GM21723 (cell line): ENCODE measurements around the gene STUM.
"Not testable (repeated sequence)": the region's sequence is repeated elsewhere in the genome, so short reads cannot be mapped to it uniquely, and the experiment has no call there.

Experiments used
- ATAC-seq: cut with Tn5 transposase; IDR thresholded peaks from one replicate; pipeline ENCODE4 v1.9.1; 2021; ENCODE audit warnings: mild to moderate bottlenecking, moderate library complexity; ENCODE audit not compliant: unreplicated experiment

Gene STUM

GRCh38 chr1:226637147-226637935 lies 88.8 kb downstream of the STUM start:
- ATAC-seq: no peak

DNA sequence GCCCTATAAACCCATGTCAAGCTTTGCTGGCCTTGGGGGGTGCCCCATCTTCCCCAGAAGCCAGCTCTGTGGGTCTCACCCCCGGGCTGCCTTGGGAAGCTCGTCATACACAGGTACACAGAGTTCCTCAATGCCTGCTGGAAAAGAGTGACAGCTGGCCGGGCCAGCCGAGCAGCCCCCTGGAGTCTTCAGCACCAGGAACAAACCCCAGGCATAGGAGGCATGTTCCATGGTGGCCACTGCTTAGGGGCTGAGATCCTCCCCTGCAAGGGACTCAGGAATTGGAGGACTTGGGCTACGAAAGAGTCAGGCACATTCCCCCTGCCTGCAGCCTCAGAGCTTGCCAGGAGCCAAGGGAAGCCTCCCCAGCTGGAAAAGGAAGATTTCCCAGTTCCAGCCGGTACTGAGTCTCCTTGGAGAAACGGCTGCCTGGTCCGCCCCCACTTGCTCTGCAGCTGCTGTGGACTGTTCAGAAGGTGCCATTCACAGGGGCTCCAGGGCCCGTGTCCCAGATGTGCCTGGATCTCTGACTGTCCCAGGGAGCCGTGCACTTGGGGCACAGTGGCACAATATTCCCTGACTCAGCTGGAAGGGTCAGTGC lies 89.5 kb downstream of the STUM start:
- no peak for ATAC-seq

GRCh38 chr1:226638608-226639007 lies 90.0 kb downstream of the STUM start:
- no peak for ATAC-seq

- ATAC-seq: not testable (repeated sequence)
These were observed 90.6 kb downstream of the STUM start for GRCh38 chr1:226639206-226639605.

- ATAC-seq: no peak
These were observed 91.1 kb downstream of the STUM start for GRCh38 chr1:226639631-226640061.

DNA sequence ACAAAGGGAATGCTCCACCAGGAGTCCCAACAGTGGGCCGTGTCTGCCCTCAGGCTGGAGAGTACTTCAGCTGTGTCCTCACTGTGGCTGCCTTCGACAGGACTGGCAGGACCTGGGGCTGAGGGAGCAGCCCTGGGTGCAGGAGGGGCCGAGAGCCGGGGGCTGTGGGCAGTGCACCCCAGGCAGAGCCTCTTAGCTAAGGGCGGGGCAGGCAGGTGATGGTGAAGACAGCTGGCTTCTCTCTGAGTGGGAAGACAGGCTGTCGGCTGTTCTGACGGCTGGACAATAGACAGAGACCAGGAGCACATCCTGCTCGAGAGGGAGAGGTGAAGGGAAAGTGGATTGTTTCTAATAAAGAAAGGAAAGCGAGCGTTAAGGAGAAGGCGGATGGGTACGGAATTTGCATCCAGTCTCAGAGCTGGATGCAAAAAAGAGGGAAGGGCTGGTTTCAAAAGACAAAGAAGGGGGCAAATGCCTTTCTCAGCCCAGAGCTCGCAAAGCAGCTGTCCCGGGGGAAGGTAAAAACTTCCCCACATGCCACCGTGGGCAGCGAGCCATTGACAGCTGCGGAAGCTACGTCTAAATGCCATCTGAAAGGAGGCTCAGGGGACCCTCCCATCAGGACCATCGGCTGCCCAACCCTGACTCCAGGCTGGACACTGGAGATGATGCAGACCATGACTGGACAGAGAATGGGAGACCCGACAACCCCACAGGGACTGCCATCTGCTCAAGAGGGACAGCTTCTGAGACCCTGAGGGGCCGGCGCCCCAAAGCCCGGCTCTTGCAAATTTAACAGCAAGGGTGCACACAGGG lies 92.0 kb downstream of the STUM start:
- ATAC-seq: no peak

DNA sequence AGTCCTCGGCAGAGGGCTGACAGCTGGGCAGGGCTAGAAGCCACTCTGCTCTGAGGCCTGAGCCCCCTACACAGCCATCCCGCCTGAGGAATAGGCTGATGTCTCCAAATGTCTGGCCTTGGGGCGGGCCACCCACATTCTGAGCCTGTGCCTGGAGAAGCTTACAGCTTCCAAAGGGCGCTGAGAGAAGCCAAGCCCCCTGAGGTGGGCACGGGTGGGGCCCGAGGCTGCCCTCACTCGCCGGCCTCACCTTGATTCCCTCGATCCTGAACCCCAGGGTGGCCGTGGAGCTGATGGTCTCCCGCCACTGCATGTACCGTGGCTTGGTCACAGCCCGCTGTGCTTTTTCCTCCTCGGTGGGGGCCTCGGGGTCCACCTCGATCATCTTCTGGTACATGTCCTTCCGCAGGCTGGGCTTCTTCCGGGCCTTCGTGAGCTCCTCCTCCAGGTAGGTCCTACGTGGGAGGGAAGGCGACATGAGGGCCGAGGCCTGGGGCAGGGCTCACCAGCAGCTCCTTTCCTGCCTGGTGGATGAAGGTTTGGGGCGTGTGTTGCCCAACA lies 93.2 kb downstream of the STUM start:
- no peak for ATAC-seq

DNA sequence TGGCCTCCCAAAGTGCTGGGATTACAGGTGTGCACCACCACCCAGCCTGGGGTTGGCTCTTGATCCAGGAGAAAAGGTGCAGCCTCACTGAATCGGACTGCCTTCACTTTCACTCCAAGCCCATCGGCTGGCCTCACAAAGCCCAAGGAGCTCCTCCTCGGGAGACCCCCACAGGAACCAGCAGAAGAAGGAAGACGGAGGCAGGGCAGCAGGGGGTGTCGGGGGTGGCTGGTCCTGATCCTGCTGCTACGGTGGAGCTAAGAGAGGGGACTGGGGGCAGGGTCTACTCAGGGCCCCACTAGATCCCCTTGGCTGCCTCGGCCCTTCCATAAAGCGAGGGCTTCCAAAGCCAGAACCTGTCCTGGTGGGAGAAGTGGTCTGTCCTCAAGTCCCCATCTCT lies 93.9 kb downstream of the STUM start:
- ATAC-seq: no peak

DNA sequence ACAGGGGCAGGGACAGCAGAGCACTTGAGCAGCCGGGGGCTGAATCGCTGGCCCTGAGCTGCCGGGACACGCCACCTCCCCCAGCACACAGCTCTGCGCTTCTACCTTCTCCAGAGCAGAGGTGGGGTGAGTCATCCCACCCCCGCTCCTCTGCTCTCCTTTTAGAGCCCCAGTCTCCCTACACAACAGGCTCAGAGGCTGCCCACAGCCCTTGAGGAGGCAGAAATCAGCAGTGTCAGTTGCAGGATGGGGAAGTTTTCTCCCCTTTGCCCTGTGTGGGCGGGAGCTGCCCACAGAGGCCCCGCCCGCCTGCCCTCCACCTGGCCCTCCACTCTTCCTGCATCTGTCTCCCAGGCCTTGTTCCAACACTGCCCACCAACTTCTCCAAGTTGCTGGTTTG lies 94.6 kb downstream of the STUM start:
- ATAC-seq: peak; percentile 72

DNA sequence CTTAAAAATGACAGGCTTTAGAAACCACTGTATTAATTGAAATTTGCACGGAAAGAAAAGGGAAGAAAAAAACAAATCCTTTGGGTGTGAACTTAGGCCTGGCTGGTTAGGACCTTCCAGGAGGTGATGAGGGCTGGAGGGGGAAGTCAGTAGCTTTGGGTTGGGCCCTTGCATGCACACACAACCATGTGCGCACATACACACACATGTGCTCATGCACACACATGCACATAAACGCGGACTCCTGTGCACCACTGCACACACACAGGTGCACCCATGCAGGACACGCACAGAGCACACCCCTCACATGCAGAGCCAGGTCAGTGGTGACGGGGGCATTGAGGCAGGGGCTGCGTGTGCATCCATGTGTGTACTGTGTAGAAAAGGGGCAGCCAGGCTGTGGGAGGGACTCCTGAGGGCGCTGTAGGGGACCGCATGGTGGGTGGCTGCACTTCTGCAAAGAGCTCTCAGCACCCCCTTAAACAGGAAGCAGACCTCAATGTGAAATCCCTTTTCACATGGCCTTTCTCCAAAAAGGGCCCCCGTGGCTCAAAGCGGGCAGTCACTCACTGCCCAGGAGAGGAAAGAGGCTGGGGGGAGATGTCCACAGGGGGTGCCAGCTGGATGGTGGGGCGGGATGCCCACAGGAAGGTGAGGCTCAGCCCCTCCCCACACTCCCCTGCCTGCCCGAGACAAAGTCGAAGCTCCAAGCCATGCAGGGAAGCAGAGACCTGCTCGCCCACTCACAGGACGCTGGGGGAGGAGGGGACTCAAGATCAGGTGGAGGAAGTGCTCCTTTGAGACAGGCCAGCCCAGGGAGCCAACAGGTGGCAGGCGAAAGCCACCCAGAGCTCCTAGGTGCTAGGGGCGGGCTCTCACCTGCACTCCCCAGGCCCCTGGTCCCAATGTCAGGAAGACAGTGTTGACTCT lies 95.3 kb downstream of the STUM start:
- ATAC-seq: peak; percentile 58

- no peak for ATAC-seq
These were observed 96.1 kb downstream of the STUM start for GRCh38 chr1:226644541-226645176.

- ATAC-seq: no peak
These were observed 96.9 kb downstream of the STUM start for GRCh38 chr1:226645279-226645976.

DNA sequence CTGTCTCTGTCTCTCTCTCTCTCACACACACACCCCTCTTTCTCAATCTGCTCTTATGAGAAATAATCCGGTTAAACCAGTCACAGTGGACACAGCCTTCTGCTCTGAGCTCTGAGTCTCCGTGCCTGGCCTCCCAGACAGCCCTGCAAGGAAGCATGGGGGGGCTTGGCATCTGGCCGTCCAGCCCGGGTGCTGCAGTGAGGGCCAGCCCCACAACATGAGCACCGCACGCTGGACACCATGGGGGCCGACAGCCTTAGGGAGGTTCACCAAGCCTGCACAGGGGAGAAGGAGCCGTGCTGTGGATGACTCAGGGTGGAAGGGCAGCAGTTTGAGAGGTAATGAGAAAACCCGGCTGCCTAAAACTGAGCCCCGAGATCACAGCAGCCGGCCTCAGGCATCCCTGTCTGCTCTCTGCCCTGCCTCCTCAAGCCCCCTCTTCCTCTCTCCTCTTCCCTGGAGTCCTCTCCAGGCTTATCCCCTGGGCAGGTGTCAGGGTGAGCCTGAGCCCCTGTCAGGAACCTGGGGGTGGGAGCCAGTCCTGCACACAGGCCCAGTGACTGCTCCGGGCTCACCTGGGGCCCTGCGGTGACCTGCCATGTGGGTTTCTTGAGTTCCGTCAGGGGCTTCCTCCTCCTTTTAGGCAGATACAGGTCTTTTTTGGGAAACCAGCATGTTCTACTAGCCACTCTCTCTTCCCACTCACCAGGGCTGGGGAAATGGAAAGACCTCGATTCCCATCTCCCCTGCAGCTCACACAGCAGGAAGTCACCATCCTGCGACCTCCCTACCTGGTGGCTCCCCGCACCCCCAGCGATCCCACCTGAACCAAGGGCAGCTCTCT lies 97.7 kb downstream of the STUM start:
- ATAC-seq: no peak

DNA sequence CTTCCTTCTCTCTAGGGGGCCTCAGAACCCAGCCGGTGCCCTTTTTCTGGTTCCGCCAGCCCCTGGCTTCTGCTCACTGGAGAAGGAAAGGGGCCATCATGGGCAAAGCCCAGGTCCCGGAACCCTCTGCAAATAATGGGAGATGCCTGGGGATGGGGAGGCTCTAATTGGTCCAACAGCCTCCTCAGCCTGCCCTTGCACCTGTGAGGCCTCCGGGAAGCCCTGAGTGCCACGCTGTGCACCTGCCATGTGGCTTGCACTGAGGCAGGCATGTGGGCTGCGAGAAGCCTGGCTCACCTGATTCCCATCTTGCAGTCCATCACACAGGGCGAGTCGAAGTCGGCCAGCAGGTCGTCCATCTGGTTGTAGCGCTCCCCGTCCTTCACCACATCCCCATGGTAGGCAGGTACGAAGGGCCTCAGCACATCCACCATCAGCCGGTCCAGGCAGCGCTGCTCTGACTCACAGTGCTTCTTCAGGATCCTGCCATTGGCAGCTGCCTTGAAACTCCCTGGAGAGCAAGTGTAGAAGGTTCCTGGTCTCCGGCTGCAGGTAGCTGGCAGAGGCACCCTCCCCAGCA lies 98.4 kb downstream of the STUM start:
- ATAC-seq: no peak

DNA sequence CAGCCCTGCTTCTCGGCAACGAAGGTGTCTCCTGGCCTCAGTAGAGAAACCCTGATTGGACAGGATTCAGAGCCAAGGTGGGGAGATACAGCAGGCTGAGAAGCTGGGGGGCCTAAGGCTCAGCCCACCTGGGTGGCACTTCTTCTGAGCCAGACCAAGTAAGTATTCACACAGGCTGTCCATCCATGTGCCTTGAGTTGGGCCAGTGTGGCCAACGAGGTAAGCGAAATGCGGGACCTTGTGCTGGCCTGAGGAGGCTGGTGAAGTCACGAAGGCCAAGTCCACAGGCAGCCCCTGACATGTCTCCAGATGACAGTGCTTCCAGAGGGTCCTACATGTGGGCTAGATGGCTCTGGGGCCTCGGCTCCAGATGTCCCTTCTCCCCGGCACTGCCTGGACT lies 99.2 kb downstream of the STUM start:
- ATAC-seq: no peak

DNA sequence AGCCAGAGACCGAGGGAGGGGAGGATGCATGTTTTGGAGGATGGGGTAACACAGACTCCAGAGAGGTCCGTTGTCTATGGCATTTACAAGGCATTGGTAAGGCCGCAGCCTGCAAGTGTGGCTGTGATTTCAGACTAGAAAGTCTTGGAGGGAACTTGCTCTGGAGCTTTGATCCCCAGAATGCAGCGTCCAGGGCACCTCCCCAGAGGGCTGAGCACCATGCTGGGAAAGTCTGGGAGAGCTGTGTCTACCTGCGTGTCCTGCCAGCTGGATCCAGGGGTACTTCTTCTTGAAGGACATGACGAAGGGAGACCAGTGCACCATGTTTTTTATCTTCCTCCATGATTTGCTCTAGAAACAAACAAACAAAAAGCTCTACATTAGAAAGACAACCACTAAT lies 99.9 kb downstream of the STUM start:
- no peak for ATAC-seq

DNA sequence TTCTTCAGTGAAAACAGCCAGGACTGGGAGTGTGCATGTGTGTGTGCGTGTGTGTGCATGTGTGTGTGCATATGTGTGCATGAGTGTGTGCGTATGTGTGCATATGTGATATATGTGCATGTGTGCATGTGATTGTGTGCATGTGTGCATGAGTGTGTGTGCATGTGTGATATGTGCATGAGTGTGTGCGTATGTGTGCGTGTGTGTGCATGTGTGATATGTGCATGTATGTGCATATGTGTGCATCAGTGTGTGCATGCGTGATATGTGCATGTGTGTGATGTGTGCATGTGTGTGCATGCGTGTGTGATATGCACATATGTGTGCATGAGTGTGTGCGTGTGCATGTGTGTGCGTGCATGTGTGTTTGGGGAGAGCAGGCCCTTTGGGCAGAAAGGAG lies 100.7 kb downstream of the STUM start:
- no peak for ATAC-seq

- no peak for ATAC-seq
These were observed 101.2 kb downstream of the STUM start for GRCh38 chr1:226649780-226650179.
